Mesenteric fat pad (tissue), 1 donor: ENCODE measurements around the gene SUGT1. TPM values are rescaled to one million over a fixed set of nuclear protein-coding genes. Genes with fewer than 3 reads are reported as not detected.
A peak's percentile ranks its signal among the peaks of the same experiment; 100 is the strongest.
"Not testable (repeated sequence)": the region's sequence is repeated elsewhere in the genome, so short reads cannot be mapped to it uniquely, and the experiment has no call there.

ENCODE experiments used
- DNase-seq: peaks from one replicate; pipeline ENCODE4 v3.0.0-alpha.2; 2020; ENCODE audit warnings: low spot score
- long read RNA-seq: library from polyadenylated mRNA; unstranded; transcript quantifications from one replicate; pipeline ENCODE4 v2.0.0, GENCODE V29; 2020
- total RNA-seq: library from RNA; stranded (reverse); fragmentation: NEBNext Ultra II Directional; extraction: Animal tissue kit (Norgen Biotek cat#: 25700); gene quantifications from one replicate; pipeline ENCODE4 v1.2.1, GENCODE V29; 2021
- donor health status: DM: yes; HTN: yes; CAD: no.

Gene SUGT1
- 43.8 TPM for total RNA-seq
- long read RNA-seq, full-length matches to known transcripts = 3 of 14 reads
- long read RNA-seq, partial matches to known transcripts = 2 of 14 reads
- long read RNA-seq, other reads (novel, unspliced or antisense) = 9 of 14 reads

- peak; percentile 98 for DNase-seq
These were observed at the start of gene SUGT1 for GRCh38 chr13:52652196-52652979. Gene SUGT1, plus strand, starts transcription at chr13:52652836. Its CDS starts 85 bp downstream, at chr13:52652921.

GRCh38 chr13:52603316-52603715 lies 49.3 kb upstream of the SUGT1 start:
- DNase-seq = not testable (repeated sequence)

DNA sequence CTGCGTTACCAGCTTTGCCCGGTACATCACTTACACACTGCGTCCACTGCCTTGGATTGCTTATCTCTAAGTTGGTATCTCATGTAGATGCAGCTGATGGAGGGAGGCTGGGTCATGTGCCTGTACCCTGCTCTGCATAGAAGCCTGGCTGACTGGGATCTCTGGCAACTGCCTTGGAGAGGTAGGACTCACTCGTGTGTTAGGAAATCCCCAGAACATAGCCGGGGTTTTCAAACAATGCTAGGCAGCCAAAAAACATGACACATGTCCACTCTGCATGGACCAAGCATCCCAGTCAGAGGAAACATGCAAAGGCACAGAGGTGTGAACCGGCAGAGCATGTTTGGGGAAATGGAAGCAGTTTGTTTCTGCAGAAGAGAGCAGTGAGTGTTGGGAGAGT lies 46.5 kb upstream of the SUGT1 start:
- DNase-seq = not testable (repeated sequence)

DNA sequence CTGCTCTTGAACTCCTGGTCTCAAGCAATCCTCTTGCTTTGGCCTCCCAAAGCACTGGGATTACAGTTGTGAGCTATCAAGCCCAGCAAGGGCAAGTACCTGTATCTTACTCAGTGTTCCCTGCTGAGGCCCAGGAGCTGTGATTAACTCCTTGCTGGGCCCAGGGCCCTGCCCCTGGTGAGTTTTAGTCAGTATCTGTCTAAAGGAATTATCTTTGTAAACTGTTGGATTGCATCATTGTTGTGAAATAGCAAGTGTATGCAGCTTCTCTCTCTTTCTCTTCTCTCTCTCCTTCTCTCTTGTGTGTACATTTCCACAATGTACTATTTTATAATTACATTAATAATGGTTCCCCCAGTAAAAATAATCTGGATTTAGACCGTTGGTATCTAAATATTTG lies 45.8 kb upstream of the SUGT1 start:
- DNase-seq = not testable (repeated sequence)

GRCh38 chr13:52608184-52608583 lies 44.5 kb upstream of the SUGT1 start:
- DNase-seq = not testable (repeated sequence)

GRCh38 chr13:52609013-52609606 lies 43.5 kb upstream of the SUGT1 start:
- DNase-seq = not testable (repeated sequence)

- DNase-seq = not testable (repeated sequence)
These were observed 42.5 kb upstream of the SUGT1 start for GRCh38 chr13:52610158-52610557.

GRCh38 chr13:52615134-52615801 lies 37.4 kb upstream of the SUGT1 start:
- no peak for DNase-seq

DNA sequence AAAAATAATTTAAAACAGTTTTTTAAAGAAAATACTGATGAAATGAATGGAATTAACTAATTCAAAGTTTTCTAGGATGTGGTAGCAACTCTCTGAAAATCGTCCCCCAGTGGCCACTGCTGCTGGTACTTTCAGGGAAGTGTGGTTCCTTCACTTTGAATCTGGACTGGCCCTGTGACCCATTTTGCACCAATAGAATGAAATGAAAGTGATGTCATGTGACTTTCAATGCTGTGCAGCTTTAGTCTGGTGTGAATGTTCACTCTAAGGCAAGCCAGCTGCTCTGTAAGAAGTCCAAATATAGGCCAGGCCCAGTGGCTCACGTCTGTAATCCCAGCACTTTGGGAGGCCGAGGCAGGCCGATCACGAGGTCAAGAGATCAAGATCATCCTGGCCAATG lies 36.8 kb upstream of the SUGT1 start:
- DNase-seq = no peak

DNA sequence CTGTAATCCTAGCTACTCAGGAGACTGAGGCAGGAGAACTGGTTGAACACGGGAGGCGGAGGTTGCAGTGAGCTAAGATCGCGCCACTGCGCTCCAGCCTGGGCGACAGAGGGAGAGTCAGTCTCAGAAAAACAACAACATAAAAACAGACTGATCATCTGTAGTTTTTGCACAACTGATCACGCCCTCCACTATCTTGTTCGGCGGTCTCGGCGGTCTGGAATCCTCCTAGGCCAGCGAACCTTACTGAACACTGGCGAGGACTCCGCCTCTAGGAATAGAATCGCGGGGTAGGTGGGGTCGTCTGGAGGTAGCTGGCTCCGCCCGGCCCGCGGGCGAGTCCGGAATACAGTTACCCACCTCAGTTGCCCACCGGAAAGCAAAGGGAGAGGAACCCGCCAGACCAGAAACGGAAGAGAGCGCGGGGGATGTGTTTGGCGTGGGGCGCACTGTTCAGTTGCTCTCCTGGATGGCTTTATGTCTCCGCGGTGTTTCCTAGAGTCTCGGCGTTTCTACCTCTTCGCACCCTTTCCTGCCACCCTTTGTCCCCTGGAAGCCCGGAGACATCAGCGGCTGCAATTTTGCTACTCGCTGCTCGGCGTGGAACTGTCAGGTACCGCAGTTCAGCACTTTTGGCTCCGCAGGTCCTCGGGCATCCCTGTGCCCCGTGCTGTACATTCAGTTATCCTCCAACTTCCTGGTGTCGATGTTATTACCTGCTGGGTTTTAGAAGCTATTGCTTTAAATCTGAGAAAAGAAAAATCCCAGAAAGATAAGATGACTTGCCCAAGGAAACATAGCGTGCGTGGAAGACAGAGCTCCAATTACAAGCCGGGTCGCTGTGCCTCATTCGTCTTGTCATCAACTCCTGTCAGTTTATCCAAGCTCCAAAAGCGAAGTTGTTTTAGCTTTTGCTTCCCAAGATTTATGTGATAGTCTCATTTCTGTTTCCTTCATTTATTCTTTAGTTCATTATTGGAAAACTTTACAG lies 35.3 kb upstream of the SUGT1 start:
- DNase-seq = no peak

- not testable (repeated sequence) for DNase-seq
These were observed 21.4 kb upstream of the SUGT1 start for GRCh38 chr13:52631083-52631690.

DNA sequence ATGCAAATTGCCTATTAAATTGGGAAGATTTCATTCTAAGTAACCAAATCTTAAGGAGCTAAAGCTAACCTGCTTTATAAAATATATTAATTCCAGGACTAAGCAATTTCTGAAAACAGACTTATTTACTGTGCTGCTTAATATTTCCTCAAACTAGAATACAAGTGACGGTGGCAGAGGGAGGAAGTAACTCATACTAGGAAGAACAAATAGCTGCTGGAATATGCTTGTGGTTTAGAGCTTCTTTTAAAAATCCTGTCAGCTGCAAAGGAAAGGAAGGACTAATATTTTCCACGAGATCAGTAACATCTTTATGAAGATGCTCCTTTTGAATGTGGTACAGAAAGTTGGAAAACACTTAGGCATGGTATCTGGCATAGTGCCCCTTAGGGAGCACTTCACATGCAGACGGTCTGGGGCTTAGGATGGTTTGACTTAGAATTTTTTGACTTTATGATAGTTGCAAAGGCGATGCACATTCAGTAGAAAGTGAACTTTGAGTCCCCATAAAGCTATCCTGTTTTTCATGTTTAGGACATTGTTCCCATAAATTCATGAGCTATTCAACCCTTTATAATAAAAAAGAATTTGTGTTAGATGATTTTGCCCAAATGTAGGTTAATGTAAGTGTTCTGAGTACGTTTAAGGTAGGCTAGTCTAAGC lies 13.8 kb upstream of the SUGT1 start:
- no peak for DNase-seq

GRCh38 chr13:52642131-52642530 lies 10.5 kb upstream of the SUGT1 start, which contains the start of gene HNRNPA1L2:
Gene HNRNPA1L2, plus strand, starts transcription at chr13:52642431. Its CDS starts 62 bp downstream, at chr13:52642493.
- no peak for DNase-seq

GRCh38 chr13:52644108-52644507 lies 8.5 kb upstream of the SUGT1 start:
- DNase-seq = no peak

DNA sequence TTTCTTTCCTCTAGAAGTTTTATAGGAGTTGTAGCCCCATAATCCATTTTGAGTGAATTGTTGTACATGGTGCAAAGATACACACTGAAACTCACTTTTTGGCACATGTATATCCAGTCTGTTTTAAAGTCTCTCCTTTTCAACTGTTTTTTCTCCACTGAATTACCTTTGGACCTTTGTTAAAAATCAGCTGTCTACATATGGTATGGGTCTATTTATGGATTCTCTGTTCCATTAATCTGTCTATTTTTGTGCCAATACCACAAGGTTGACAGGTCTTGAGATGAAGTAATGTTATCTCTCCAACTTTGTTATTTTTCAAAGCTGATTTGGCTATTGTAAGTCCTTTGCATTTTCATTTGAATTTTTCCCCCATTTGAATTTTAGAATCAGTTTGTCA lies 5.7 kb upstream of the SUGT1 start:
- no peak for DNase-seq

DNA sequence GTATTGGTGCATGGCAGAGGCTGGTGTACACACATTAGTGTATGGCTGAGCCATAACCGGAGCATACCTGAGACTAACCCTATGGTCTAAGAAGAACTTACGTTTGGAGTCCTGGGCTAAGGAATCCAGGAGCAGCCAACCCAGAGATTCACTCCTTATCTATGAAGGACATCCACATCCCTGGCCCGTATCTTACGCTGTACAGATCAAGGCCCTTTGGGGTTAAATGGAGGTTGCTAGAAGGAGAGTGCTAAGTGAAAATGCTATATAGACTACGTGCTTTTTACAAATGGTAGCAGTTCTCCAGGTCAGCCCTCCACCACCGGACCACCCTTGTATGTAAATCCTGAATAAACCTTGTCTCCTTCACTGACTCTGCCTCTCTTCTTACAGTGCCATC lies 1.9 kb upstream of the SUGT1 start:
- DNase-seq = no peak

GRCh38 chr13:52651897-52652195 lies 790 bp upstream of the SUGT1 start:
- DNase-seq = no peak

DNA sequence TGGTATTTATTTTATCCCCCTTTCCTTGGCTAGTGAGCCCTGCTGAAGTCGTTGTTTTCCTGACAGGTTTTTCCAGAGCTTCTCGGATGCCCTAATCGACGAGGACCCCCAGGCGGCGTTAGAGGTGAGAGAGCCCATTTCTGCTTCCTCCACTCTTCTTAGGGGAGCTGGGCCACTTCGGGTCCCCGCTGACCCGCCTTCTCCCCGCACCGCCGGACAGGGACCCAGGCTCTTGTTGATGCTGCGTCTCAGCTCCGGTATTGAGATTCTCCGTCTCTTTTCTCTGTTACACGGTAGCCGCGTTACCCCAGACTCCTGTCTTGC lies 306 bp downstream of the SUGT1 start:
- DNase-seq = no peak

- DNase-seq = no peak
These were observed 6.7 kb downstream of the SUGT1 start for GRCh38 chr13:52659340-52659739.

DNA sequence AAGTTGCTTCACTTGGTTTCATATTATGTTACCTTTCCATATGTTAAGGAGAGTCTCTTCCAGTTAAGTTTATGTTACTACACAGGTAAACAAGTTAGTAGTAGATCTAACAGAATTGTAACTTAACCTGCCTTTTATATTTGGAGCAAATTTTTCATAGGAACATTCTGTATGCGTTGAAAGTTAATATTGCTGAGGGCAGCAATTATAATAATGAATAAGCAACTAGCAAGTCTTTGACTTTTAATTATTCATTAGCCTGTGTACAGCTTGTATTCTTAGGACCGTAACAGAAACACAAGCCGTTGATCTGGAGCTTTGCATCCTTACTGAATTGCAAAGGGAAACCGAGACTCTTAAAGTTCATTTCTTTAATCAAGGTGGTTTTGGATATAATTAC lies 11.6 kb downstream of the SUGT1 start:
- DNase-seq = no peak
